RWPE2 (cell line): ENCODE data around the gene AZGP1.

Experiments used
- ATAC-seq: fragments of 200-7000 bp; cut with Tn5 transposase; 3 replicates; pipeline ENCODE4 v1.9.1; 2021; ENCODE audit warnings: low read depth
- DNase-seq: peaks from one replicate; pipeline ENCODE4 v3.0.0-alpha.2; 2020; ENCODE audit warnings: low spot score
- H3K27ac ChIP-seq: fragments of 450-650 bp; 2 replicates; pipeline ENCODE4 v1.5.1; 2017; ENCODE audit warnings: mild to moderate bottlenecking; ENCODE audit not compliant: poor library complexity, severe bottlenecking
- H3K27me3 ChIP-seq: fragments of 250-450 bp; sonication (Bioruptor Pico); 2 replicates; pipeline ENCODE4 v1.5.1; 2021; ENCODE audit warnings: mild to moderate bottlenecking, moderate library complexity; ENCODE audit not compliant: insufficient read depth, poor library complexity, severe bottlenecking
- H3K36me3 ChIP-seq: fragments of 250-450 bp; sonication (Bioruptor Pico); 2 replicates; pipeline ENCODE4 v1.5.1; 2020; ENCODE audit warnings: low read depth, mild to moderate bottlenecking, moderate library complexity
- H3K4me1 ChIP-seq: fragments of 250-450 bp; sonication (Bioruptor Pico); 2 replicates; pipeline ENCODE4 v1.5.1; 2021; ENCODE audit warnings: mild to moderate bottlenecking, moderate library complexity; ENCODE audit not compliant: insufficient read depth, poor library complexity, severe bottlenecking
- H3K4me3 ChIP-seq: fragments of 250-450 bp; sonication (Bioruptor Pico); 2 replicates; pipeline ENCODE4 v1.5.1; 2021; ENCODE audit warnings: mild to moderate bottlenecking, moderate library complexity; ENCODE audit not compliant: severe bottlenecking
- H3K9me3 ChIP-seq: fragments of 250-450 bp; sonication (Bioruptor Pico); 2 replicates; pipeline ENCODE4 v1.5.1; 2021; ENCODE audit warnings: mild to moderate bottlenecking, moderate library complexity; ENCODE audit not compliant: severe bottlenecking
- TF ChIP-seq, protein P1 (sequence below): fragments of 450-650 bp; IDR thresholded peaks from one replicate; pipeline ENCODE4 v1.5.1; 2017; ENCODE audit warnings: mild to moderate bottlenecking, moderate library complexity; ENCODE audit not compliant: poor library complexity, severe bottlenecking

The AZGP1 gene

DNA sequence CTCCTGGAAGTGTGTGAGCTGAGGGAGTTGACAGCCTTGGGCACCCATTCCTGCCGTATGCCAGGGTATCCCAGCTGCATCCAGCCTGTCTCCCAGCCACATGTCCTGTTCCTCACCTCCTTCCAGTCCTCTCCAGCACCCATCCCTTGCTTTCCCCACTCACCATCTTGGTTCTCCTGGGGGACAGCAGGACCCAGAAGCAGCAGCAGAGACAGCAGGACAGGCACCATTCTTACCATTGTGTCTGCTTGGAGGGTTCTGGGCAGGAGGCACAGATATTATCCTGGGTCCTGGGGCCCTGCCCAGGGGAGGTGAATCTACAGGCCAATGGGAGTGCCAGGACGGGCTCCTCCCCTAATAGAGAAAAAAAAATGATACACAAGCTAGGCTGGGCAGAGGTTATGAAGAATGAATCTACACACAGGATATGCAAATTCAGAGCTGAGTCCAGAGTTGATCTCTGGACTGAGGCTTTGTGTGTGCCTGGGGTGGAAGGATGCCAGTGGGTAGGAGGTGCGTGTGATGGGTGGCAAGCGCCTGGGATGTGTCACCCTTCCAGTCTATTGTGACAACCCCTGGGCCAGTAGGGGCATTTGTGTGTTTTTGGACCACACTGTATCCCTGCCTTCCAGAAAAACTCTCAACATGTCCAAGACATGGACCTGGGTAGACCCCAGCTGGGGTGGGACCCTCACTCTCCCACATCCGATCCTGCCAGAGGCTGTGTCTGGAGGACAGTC is at the start of gene AZGP1:
Gene AZGP1 (minus strand): TSS at position 250 of the 740 bp plus-strand sequence. CDS start 11 bp downstream, at position 239.
- Histone ChIP-seq H3K36me3 (no peaks in the 10 kb centered on the region), H3K4me1 (no peaks in the 10 kb centered on the region), H3K27ac (no peak within 1 kb of the TSS), H3K27me3 (no peaks in the 10 kb centered on the region), H3K4me3 (no peak within 1 kb of the TSS), H3K9me3 (no peaks in the 10 kb centered on the region)
- peak; percentile 18; the same call in 2 of the 3 replicates for ATAC-seq
- TF ChIP-seq, protein P1, sequence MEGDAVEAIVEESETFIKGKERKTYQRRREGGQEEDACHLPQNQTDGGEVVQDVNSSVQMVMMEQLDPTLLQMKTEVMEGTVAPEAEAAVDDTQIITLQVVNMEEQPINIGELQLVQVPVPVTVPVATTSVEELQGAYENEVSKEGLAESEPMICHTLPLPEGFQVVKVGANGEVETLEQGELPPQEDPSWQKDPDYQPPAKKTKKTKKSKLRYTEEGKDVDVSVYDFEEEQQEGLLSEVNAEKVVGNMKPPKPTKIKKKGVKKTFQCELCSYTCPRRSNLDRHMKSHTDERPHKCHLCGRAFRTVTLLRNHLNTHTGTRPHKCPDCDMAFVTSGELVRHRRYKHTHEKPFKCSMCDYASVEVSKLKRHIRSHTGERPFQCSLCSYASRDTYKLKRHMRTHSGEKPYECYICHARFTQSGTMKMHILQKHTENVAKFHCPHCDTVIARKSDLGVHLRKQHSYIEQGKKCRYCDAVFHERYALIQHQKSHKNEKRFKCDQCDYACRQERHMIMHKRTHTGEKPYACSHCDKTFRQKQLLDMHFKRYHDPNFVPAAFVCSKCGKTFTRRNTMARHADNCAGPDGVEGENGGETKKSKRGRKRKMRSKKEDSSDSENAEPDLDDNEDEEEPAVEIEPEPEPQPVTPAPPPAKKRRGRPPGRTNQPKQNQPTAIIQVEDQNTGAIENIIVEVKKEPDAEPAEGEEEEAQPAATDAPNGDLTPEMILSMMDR, result no peak
- DNase-seq, result no peak

- Histone ChIP-seq H3K36me3 (peaks cover 76% of the 10 kb centered on the region), H3K4me3 (no peak overlapping the region)
Measured at GRCh38 chr7:100024020-100024619, 48.3 kb upstream of the AZGP1 start.

GRCh38 chr7:100023526-100023925 is 47.7 kb upstream of the AZGP1 start:
- TF ChIP-seq, protein P1, result no peak
- Histone ChIP-seq H3K27ac (peak overlapping the region; percentile 23), H3K9me3 (no peaks in the 10 kb centered on the region), H3K4me3 (no peak overlapping the region), H3K4me1 (peaks cover 24% of the 10 kb centered on the region), H3K36me3 (peaks cover 79% of the 10 kb centered on the region), H3K27me3 (no peaks in the 10 kb centered on the region)
- DNase-seq (no peak), ATAC-seq (no peak)

More at GRCh38 chr7:100024020-100024619, 48.3 kb upstream of the AZGP1 start:
- Histone ChIP-seq H3K27ac (no peak overlapping the region), H3K9me3 (no peaks in the 10 kb centered on the region), H3K4me1 (peaks cover 24% of the 10 kb centered on the region), H3K27me3 (no peaks in the 10 kb centered on the region)
- TF ChIP-seq, protein P1, result no peak
- ATAC-seq, result no peak
- no peak for DNase-seq

DNA sequence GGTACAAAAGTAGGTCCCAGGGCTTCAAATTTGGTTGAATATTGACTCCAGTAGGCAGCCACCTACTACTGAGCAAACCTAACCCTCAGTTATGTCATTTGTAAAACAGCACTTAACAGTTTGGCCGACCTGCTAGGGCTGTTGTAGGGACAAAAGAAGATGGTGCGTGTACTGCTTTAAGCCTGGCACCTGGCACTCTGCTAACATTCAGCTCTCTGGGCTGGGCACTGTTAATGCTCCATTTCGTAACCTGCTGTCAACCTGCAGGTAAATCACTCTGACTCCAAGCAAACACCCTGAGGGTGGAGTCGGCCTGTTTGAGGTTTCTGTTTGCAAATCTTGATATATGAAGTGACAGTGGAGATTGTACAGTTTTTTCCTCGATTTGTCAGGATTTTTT is 46.8 kb upstream of the AZGP1 start:
- peak; percentile 82 for ATAC-seq
- Histone ChIP-seq H3K4me3 (no peak overlapping the region), H3K27ac (peak overlapping the region; percentile 23), H3K27me3 (no peaks in the 10 kb centered on the region), H3K9me3 (no peaks in the 10 kb centered on the region), H3K4me1 (peaks cover 24% of the 10 kb centered on the region), H3K36me3 (peaks cover 79% of the 10 kb centered on the region)
- TF ChIP-seq, protein P1, result no peak
- DNase-seq, result no peak

- no peak overlapping the region for H3K27ac ChIP-seq
- DNase-seq (no peak), ATAC-seq (no peak)
- H3K4me1 ChIP-seq, result peaks cover 29% of the 10 kb centered on the region
- no peaks in the 10 kb centered on the region for H3K27me3 ChIP-seq
- peaks cover 79% of the 10 kb centered on the region for H3K36me3 ChIP-seq
- H3K4me3 ChIP-seq, result no peak overlapping the region
- TF ChIP-seq, protein P1, result no peak
- H3K9me3 ChIP-seq, result no peaks in the 10 kb centered on the region
Measured at GRCh38 chr7:100021297-100021696, 45.5 kb upstream of the AZGP1 start.
